Dedifferentiated amniotic fluid mesenchymal stem cell (primary cell): ENCODE measurements around the gene OPRL1.

Experiments used
- DNase-seq: peaks from one replicate; pipeline ENCODE4 v3.0.0-alpha.2; 2016; ENCODE audit errors: extremely low spot score

OPRL1 gene

DNA sequence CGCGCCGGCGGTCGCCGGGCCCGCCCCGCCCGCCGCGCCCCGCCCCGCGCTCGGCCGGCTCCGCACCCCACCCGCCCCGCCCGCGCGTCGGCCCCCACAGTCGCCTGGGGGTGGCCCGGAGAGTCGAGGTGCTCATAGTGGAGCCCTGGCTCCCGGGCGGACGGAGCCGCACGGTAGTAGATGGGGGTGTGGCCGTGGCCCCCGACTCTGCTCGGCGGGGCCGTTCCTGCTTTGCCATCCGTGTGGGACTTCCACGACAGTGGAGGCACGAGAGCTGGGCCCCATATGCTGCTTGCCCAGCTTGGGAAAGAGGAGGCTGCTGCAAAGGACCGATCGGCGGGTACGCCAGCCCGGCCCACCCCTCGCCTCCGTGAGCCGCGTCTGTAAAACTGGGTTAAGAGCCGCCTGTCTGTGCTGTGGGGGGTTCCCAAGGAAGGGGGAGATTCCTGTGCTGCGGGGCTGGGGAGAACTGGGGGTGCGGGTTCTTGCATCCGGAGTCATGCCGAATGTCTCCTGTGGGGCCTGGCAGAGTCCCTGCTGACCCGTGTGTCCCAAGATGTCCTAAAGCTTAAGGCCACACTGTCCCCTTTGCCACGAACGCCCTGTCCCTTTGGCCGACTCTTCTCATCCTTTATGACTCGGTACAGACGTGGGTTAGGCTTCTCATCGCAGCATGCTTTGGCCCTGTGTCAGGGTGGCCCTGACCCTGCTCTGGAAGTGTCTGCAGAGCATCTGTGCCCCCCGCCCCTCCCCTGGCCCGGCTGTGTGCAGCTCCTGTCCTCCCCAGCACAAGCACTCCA, at the start of gene OPRL1:
OPRL1 (plus strand) TSS at position 70 of the 800 bp plus-strand sequence. CDS start 12,639 bp downstream, outside the sequence.
- no peak for DNase-seq

DNA sequence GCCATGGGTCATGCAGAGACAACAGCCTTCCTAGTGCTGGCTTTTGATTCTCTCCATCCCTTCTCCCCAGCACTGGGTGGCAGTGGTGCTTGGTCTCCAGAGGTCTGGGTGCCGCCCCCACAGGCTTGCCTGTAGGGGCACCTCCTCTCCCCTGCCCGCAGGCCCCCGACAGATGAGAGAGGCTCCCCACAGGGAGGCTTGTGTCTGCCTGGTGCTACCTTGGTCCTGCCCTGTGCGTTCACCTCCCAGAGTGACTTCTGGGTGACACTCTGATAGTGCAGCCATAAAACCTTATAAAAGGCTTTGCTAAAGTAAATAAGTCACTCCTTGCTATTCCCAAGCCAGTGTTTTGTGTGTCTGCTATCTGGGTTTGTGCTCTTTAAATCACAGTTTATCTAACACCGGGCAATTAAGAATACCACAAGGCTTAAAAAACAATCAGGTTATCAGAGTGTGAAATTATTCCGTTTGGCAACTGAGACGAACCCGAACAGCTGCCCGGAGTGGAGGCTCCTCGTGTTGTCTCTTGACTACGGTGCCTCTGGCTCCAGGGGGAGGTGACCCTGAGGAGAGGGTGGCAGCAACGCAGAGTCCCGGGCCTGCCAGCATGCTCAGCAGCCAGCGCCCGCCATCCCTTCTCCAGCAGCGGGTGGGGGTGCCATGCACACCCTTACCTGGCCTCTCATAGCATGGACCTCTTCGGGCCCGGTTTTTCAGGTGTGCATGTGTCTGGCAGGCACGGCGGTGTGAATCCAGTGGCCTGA, 49.3 kb upstream of the OPRL1 start:
- DNase-seq: no peak

DNA sequence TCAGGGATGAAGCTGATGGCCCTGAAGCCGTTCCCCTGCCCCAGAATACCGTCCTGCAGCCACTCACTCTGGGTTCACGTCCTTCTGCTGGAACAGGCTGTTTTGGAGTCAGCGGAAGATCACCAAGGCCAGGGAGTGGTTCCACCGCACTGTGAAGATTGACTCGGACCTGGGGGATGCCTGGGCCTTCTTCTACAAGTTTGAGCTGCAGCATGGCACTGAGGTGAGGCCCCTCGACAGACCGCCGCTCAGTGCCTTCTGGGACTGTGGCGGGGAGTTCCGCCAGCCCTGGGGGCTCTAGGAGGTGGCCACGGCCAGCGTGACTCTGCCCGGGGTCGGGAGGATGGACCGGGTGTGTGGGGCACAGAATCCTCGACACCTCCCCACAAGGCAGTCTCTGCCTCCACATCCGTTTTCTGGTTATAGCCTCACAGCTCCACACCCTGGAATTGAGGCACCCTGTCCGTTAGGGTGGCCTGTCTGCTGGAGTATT, 48.0 kb upstream of the OPRL1 start:
- DNase-seq: no peak

DNA sequence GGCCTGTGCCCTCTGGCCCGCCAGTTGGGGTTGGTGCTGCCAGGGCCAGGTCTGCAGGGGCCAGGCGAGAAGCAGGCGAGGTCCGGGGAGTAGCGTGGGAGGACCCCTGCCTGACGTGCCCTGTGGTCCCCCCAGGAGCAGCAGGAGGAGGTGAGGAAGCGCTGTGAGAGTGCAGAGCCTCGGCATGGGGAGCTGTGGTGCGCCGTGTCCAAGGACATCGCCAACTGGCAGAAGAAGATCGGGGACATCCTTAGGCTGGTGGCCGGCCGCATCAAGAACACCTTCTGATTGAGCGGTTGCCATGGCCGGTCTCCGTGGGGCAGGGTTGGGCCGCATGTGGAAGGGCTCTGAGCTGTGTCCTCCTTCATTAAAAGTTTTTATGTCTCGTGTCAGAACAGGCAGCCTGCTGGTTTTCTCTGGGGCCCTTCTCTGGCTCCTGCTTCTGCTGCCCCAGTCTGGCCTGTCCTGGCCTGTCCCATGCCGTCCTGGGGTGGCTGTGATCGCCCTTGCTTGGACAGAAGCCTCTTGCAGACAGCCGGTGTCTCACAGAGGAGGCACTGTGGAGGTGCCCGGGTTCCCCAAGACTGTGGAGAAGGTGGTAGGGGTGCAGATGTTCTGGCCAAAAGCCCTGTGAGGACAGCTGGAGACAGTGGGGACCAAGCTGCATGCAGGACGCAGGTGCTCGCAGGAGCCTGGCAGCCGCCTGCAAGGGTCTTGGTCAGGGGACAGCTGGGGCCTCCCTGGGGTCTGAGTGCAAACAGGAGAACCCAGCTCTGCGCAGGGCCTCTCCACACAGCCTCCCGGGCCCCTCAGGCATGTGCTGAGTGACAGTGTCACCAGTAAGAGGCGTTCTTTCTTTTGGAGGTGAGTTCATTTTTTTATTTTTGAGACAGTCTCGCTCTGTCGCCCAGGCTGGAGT, 46.9 kb upstream of the OPRL1 start:
- no peak for DNase-seq

DNA sequence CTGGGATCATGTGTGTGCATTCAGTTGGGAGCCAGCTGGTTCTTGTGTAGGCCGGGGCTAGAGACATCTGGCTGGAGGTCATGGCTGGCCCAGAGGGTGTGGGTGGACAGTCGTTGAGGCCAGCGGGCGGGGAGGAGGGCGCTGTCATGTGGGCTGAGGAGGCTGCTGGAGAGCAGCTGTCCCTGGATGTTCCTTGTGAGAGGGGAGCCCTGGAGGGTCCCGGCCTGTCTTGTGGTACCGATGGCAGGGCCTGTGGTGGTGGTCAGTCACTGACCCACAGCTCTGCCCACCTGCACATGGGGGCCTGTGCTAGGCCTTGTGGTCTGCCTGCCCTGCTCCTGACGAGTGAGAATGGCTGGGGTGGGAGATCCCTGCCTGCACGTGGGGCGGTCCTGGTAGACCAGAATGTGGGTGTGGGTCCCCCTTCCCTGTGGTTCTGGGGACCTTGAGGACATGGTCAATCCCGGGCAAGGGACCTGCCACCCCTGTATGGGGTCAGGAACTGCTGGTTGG, 45.8 kb upstream of the OPRL1 start:
- DNase-seq: no peak

DNA sequence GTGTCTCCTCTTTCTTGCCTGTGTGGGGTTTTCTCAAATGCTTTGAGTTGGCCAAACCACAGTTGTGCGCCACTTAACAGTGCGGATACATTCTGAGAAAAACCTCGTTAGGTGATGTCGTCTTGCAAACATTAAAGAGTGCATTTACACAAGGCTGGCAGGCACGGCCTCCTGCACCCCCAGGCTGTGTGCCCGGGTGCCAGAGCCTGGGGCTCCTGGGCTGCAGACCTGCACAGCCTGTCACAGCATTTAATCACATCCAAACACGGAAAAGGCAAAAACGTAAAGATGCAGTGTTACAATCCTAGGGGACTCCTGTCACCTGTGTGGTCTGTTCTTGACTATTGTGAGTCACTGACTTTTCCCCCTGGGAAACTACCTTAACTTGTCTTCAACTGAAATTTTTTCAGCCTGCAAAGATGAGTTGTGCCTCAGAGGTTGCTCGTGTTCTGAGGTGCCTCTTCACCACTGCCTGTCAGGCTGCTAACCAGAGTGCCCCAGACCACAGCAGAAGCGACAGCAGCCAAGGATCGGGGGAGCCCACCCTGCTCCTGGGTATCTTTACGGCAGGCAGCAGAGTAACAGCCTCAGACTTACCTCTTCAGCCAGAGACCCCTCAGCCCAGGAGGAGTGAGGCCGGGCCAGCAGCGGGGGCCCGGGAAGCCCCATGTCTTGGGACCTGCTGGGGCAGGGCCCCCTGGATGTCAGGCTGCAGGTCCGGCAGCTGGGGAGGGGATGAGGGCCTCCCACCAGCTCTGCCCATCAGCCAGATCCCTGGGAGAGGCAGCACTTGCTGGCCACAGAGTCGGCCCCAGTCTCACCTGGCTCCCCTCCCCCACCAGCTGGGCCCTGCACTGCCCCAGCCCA, 44.6 kb upstream of the OPRL1 start:
- DNase-seq: no peak

DNA sequence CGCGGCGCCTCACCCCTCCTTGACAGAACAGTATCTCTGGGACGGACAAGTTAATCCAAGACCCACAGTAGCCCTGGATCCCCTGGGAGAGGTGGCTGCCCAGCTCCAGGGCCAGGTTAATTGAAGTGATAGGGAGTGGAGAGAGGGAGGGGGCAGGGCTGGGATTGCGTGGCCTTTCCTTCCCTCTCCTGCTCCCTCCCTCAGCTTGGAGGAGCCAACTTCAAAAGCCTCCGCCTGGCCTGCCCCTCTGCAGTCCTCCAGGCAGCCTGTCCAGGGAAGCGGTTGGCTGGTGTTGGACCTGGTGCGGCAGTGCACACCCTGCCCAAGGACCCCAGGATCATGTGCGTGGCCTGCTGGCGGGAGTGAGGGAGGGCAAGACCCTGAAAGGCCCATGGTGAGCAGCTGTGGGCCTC, 43.9 kb upstream of the OPRL1 start, which contains the start of gene C20orf204:
C20orf204 (plus strand) TSS at position 250 of the 413 bp plus-strand sequence; CDS start at position 392, 142 bp downstream.
- no peak for DNase-seq

DNA sequence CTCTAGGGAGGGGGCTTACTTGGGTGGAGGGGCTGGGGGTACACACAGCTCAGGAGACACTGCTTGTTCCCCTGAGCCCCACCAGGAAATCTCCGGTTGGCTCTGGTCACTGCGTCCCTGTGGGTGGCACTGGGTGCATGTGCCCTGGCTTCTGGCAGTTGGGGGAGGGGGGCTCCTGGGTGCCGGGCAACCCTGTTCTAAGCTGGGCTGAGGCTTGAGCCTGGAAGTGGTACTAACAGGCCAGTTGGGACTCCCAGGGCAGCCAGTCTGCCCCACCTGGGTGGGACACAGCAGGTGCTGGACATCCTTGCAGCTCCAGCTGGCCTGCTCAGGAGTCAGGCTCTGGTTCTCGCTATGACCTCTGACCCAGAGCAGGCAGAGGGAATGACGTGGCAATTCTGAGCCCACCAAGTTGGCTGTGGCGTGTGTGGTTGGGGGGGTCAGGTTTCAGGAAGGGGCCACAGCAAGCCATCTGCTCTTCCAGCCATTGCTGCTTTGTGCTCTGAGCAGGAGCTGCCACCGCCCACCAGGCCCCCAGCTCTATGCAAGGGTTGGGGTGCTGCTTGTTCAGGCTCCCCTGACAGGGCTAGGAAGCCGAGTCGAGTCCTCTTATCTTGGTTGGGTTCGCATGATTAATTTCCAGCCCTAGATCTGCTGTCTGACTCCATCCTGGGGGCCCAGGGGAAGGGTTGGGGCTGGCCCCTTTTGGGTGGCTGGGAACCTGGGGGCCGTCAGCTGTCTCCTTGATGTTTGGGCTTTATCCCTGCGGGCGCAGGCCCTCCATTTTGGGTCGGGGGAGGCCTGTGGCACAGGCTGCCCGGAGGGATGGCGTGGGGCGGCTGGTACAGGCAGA, 43.3 kb upstream of the OPRL1 start:
- DNase-seq: no peak

DNA sequence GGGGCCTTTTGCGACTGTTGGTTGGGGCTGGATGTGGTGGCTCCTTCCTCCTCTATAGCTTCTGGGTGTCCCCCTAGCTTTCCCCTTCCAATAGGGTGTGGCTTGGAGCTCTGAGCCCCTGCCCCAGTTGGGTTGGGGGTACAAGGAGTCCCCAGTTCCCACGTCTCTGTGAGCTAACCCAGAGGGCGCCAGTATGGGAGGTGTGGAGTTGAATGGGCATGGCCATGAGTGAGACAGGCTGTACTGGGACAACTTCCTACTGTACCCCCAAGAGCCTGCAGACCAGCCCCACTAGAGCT, 42.7 kb upstream of the OPRL1 start:
- no peak for DNase-seq

DNA sequence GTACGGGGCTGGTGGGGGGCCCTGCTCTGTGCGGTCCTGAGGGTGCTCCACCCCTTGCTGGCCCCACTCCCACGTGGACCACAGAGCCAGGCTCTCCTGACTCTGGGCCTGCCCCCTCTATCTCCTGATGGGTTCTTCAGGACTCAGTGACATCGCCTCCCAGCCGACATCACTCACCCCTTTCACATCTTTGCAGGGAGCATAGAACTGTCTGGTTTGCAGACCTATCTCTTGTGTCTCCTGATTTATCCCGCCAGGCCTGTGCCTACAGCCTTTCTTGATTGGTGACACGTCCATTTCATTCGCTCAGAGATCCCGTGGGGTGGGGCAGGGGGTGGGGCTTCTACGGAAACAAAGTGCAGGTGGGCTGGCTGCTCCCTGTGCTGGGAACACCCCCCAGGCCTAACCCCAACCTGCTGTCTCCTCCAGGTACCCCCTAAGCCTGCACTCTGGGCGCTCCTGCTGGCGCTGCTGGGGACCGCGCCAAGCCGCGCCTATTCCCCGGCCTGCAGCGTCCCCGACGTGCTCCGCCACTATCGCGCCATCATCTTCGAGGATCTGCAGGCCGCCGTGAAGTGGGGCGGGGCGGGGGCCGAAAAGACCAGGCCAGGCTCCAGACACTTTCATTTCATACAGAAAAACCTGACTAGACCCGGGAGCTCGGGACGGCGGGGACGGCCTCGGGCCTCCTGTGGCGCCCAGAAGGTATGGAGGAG, 42.2 kb upstream of the OPRL1 start:
- DNase-seq: no peak

DNA sequence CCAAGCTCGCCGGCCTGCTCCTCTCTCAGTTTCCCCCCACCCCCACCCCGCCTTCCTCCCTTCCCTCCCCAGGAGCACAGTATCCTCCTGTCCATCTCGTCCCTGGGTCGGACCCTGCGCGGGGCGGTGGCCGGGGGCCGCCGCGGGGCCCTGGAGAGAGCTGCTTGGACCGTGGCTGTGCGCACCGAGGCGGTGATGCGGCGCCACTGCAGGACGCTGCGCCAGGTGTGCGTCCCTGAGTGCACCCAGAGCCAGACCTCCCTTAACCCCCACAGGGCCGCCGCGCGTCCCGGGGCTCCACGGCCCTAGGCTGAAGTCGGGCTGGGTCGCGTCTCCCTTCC, 41.7 kb upstream of the OPRL1 start:
- no peak for DNase-seq

DNA sequence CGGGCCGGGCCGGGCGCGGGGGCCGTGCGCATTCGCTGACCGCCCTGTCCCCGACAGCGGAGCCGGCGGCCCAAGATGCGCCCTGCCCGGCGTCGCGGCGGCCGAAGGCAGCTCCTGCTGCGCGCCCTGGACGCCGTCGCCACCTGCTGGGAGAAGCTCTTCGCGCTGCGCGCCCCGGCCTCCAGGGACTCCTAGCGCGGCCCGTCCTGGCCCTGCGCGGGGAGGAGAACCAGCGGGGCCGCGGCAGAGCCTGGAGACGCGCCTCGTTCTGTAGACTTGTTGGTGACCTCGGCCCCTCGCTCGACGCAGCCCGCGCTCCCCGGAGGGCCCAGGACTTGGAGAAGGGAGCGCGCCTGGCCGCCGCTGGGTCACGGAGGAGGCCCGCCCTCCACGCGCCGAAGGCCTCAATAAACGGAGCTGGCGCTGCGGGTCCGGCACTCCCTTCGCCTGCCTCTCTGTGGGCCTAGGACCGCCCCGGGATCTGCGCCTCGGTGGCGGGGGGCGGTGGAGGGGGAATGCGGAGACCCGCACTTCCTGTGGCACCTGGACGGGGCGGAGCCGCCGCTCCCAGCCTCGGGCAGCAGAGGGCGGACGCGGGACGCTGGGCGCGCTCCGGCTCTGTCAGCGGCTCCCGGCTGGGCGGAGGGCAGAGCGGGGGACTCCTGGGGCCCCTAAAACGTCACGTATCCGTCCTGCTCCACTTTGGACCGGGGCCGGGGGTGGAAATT, 41.2 kb upstream of the OPRL1 start:
- DNase-seq: no peak

DNA sequence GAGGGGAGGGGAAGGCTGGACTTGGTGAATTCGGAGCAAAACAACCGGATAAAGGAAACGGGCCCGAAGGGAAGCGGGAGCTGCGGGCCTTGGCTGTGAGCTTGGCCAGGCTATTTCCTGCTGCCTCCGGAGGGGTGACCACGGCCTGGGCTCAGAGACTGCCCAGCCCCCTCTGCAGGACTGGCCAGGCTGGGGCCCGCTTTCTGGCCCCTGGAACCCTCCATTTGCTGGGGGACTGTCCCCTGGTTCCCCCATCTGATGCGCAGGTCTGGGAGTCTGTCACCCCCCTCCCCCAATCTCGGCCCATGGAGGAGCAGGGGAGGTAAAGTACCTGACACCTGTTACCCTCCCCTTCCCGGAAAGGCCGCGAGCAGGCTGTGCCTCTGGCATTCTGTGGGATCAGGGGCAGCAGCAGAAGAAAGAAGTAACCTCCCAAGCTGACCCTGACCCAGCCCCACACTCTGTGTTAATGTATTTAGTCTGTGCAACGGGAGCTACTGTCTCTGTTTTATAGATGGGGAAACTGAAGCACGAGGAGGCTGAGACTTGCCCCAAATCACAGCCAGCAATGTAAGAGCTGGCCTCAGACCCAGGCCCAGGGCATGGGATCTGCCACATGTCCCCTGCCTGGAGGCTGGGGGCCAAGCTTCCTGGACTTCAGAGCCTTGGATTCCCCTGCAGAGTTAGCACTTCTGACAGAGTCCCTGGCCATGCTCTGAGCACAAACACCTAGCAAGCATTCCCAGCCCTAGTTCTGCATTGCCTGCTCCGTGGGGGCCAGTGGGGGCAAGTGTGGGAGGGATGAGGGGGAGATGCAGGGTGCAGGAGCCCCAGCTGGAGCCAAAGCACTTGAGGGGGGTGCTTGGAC, 40.4 kb upstream of the OPRL1 start:
- no peak for DNase-seq

DNA sequence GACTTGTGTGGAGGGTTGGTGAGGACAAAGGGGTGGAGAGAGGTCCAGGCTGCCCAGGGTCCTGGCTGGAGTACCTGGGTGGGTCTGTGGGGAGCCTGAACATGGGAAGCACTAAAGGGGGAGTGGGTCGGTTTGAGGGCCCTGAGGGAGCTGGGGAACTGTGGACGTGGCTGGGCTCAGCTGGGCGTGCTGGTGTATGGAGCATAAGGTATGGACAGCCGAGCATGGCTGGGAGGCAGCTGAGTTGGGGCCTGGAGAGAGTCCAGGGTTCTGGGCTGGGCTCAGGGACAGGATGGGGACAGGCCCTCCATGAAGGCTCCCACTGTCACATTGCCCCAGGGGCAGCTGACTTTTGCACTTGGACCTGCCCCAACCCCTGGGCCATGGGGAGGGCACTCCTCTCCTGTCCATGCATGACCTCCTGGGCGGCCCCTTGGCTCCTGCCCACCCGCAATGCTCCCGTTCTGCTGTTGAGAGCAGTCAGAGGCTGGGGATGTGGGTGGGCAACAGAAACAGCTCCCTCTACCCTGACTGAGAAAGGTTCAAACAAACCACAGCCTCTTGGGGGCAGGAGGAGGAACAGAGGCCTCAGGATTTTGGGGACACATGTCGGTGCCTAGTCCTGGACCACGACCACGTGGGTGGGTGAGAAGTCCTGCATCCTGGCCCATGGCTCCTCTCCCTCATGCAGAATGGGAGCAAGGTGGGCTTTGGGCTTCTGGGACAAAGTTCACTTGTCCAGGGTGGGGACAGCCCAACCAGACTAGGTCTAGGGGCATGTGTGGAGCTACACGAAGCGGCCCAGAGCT, 39.4 kb upstream of the OPRL1 start:
- DNase-seq: no peak

DNA sequence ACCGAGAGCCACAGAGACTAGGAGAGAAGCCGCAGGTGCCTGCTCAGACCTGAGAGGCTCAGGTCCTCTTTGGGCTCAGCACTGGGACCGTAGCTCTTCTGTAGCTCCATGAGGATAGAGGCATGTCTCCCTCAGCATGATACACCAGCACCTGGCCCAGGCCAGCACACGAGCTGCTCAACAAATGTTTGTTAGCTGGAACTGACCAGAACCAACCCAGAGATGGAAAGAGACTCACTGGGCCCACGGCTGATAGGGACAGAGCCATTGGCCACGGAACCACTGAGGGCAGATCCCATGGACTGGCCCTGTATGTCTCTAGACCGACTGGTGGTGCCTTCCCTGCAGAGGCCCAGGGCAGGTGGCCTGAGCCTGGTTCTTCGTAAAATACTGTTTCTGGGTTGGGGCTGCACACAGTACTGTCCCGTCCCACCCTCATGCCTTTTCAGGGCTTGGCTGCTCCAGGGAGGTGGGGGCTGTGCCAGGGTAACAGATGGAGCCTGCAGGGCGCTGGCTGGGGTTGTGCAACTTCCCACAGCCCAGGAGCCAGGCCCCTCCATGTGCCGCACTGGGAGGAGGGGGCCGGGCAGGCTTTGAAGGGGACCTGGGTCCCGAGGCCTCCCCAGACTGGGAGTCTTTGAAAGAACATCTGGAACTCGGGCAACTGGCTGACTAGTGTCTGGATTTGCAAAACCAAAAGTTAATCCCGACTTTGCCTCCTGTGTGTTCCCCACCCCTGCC, 38.7 kb upstream of the OPRL1 start:
- no peak for DNase-seq

DNA sequence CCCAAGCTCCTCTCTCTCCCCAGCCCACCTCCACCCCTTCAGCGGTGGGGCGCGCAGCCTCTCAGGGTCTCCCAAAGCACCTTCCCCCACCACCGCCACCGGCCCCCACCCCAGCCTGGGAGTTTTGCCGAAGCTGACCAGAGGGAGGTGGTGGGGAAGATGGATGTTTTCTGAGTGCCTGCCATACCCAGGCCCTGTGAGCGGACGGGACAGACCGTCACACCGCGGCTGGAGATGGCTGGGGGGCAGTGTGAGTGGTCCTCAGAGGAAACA, 38.2 kb upstream of the OPRL1 start:
- no peak for DNase-seq
